H1 (cell line): Measurements from ENCODE around the gene SMG5. TPM values are rescaled to one million over a fixed set of nuclear protein-coding genes. Genes with fewer than 3 reads are reported as not detected.

Experiments
- FOSL1 ChIP-seq: IDR thresholded peaks from 2 replicates; pipeline ENCODE4 v1.6.1; 2011; ENCODE audit warnings: mild to moderate bottlenecking, low read depth, low read length, moderate library complexity; ENCODE audit not compliant: insufficient read depth
- MAFK ChIP-seq: IDR thresholded peaks from 2 replicates; pipeline ENCODE4 v1.6.1; 2012; ENCODE audit warnings: low read depth, mild to moderate bottlenecking, improper control_type of control experiment, low read length
- polyA plus RNA-seq, 7 experiments: library from polyadenylated mRNA; depleted of rRNA in 3 of 7; stranded (reverse) in 5 of 7; unstranded in 2 of 7; fragments of >200 nt in 5 of 7; fragments of 200-250 nt in 2 of 7; gene quantifications; 1 replicate in 5 of 7; 2 replicates in 1 of 7; 4 replicates in 1 of 7; pipeline versions ENCODE4 v1.2.1 to v1.2.3, GENCODE V29; 2011 to 2013; ENCODE audit warnings: missing spikeins in 2 of 7, mixed read lengths in 2 of 7
- total RNA-seq: library from RNA; stranded (reverse); fragmentation: NEBNext Ultra II Directional; extraction: Animal tissue kit (Norgen Biotek cat#: 25700); gene quantifications from 2 replicates; pipeline ENCODE4 v1.2.1, GENCODE V29; 2021

Gene SMG5
- total and polyA plus RNA-seq, 2 of the 8 experiments (the other 6 are each of a cell fraction or from before 2014, with no cell fraction given) = 32.7 to 98.0 TPM

- TF ChIP-seq FOSL1 = no peak
- TF ChIP-seq MAFK = no peak
Measured at GRCh38 chr1:156251527-156251926, 31.1 kb downstream of the SMG5 start (continued).
